HG03354 (cell line): ENCODE data around the gene GRN.
"Not testable (repeated sequence)": the region's sequence is repeated elsewhere in the genome, so short reads cannot be mapped to it uniquely, and the experiment has no call there.

Experiments used
- ATAC-seq: cut with Tn5 transposase; IDR thresholded peaks from one replicate; pipeline ENCODE4 v1.9.1; 2021; ENCODE audit warnings: mild to moderate bottlenecking; ENCODE audit not compliant: unreplicated experiment, poor library complexity, severe bottlenecking

Gene GRN

GRCh38 chr17:44376779-44377178 is 31.7 kb downstream of the GRN start:
- no peak for ATAC-seq

GRCh38 chr17:44378171-44378705 is 33.1 kb downstream of the GRN start:
- no peak for ATAC-seq

GRCh38 chr17:44379887-44380286 is 34.8 kb downstream of the GRN start:
- no peak for ATAC-seq

- no peak for ATAC-seq
Measured at GRCh38 chr17:44380767-44381166, 35.7 kb downstream of the GRN start.

GRCh38 chr17:44381810-44382305 is 36.8 kb downstream of the GRN start:
- ATAC-seq, result no peak

- ATAC-seq, result no peak
Measured at GRCh38 chr17:44382917-44383316, 37.8 kb downstream of the GRN start.

- no peak for ATAC-seq
Measured at GRCh38 chr17:44383363-44383762, 38.3 kb downstream of the GRN start.

- ATAC-seq, result no peak
Measured at GRCh38 chr17:44383861-44384260, 38.8 kb downstream of the GRN start.

- ATAC-seq, result no peak
Measured at GRCh38 chr17:44384281-44384822, 39.2 kb downstream of the GRN start.

- ATAC-seq, result no peak
Measured at GRCh38 chr17:44384823-44385286, 39.8 kb downstream of the GRN start.

GRCh38 chr17:44385287-44386181 is 40.4 kb downstream of the GRN start:
- ATAC-seq, result peak; percentile 47

- no peak for ATAC-seq
Measured at GRCh38 chr17:44386182-44386525, 41.1 kb downstream of the GRN start.

GRCh38 chr17:44387804-44388203 is 42.7 kb downstream of the GRN start:
- ATAC-seq, result no peak

- ATAC-seq, result no peak
Measured at GRCh38 chr17:44389281-44389680, 44.2 kb downstream of the GRN start, which contains the start of gene ITGA2B. Gene ITGA2B (minus strand): TSS chr17:44389649. CDS start chr17:44389473, 176 bp downstream.

- ATAC-seq, result no peak
Measured at GRCh38 chr17:44389723-44390202, 44.7 kb downstream of the GRN start.

GRCh38 chr17:44390250-44390870 is 45.3 kb downstream of the GRN start:
- no peak for ATAC-seq

- not testable (repeated sequence) for ATAC-seq
Measured at GRCh38 chr17:44394112-44394511, 49.0 kb downstream of the GRN start.

- ATAC-seq, result no peak
Measured at GRCh38 chr17:44394833-44395232, 49.7 kb downstream of the GRN start.

GRCh38 chr17:44396946-44397345 is 51.8 kb downstream of the GRN start:
- ATAC-seq, result no peak
